C4-2B (cell line): ENCODE data around the gene STK35.

Experiments
- H3K27ac ChIP-seq: fragments of 450-650 bp; 2 replicates; pipeline ENCODE4 v1.5.1; 2017
- CTCF ChIP-seq: fragments of 450-650 bp; conservative IDR thresholded peaks from 2 replicates; pipeline ENCODE4 v1.5.1; 2017; ENCODE audit warnings: mild to moderate bottlenecking
- ZFX ChIP-seq: fragments of 450-650 bp; IDR thresholded peaks from 2 replicates; pipeline ENCODE4 v1.6.1; 2017

Gene STK35

GRCh38 chr20:2151858-2152281 lies 50.2 kb downstream of the STK35 start:
- no peak for TF ChIP-seq CTCF

GRCh38 chr20:2152317-2152716 lies 50.7 kb downstream of the STK35 start:
- no peak for TF ChIP-seq CTCF
- no peak for TF ChIP-seq ZFX
- no peak overlapping the region for H3K27ac ChIP-seq

More at GRCh38 chr20:2151858-2152281, 50.2 kb downstream of the STK35 start:
- H3K27ac ChIP-seq = no peak overlapping the region

GRCh38 chr20:2153326-2153725 lies 51.7 kb downstream of the STK35 start:
- no peak overlapping the region for H3K27ac ChIP-seq
- TF ChIP-seq CTCF (no peak), ZFX (no peak)

- TF ChIP-seq CTCF (no peak), ZFX (no peak)
Observed at GRCh38 chr20:2156224-2156623, 54.6 kb downstream of the STK35 start.

GRCh38 chr20:2156666-2157624 lies 55.3 kb downstream of the STK35 start:
- H3K27ac ChIP-seq = no peak overlapping the region
- TF ChIP-seq CTCF = no peak
- TF ChIP-seq ZFX = no peak

More at GRCh38 chr20:2156224-2156623, 54.6 kb downstream of the STK35 start:
- no peak overlapping the region for H3K27ac ChIP-seq

GRCh38 chr20:2162125-2162822 lies 60.6 kb downstream of the STK35 start:
- no peak overlapping the region for H3K27ac ChIP-seq
- no peak for TF ChIP-seq ZFX
- TF ChIP-seq CTCF = no peak

GRCh38 chr20:2162823-2163166 lies 61.2 kb downstream of the STK35 start:
- no peak overlapping the region for H3K27ac ChIP-seq
- TF ChIP-seq ZFX (no peak), CTCF (no peak)
